ENCODE results near the gene S100A9. TPM values are rescaled to one million over a fixed set of nuclear protein-coding genes. Genes with fewer than 3 reads are reported as not detected.
"Not testable (repeated sequence)": the region's sequence is repeated elsewhere in the genome, so short reads cannot be mapped to it uniquely, and the experiment has no call there.

The S100A9 gene
- total RNA-seq, 1 experiment from 2014 or later: 126 TPM

DNA sequence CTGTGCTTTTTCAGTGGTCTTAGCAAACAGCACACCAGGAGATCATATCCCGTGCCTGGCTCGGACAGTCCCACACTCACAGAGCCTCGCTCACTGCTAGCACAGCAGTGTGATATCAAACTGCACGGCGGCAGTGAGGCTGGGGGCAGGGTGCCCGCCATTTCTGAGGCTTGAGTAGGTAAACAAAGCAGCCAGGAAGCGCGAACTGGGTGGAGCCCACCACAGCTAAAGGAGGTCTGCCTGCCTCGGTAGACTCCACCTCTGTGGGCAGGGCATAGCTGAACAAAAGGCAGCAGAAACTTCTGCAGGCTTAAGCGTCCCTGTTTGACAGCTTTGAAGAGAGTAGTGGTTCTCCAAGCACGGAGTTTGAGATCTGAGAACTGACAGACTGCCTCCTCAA, 49.6 kb downstream of the S100A9 start:
- BruUV-seq (replicated peaks); DNase-seq (ENCODE audit: unreplicated experiment); H3K36me3 Mint-ChIP-seq (ENCODE audit: insufficient read depth, unreplicated experiment); H3K27ac Mint-ChIP-seq (ENCODE audit: low read depth, unreplicated experiment); H3K4me1 Mint-ChIP-seq (ENCODE audit: insufficient read depth, unreplicated experiment); H3K9me3 Mint-ChIP-seq (ENCODE audit: unreplicated experiment); H3K4me3 Mint-ChIP-seq (ENCODE audit: unreplicated experiment); intact Hi-C loops (cut with micrococcal nuclease): not testable (repeated sequence)
- POLR2A ChIA-PET: interaction anchor here (1.3 to 1.4 kb wide), 2 partner anchors 12 to 50 kb away, joined by 3 to 4 read pairs; partner anchors contain the start of gene S100A9
- H3K27me3 Mint-ChIP-seq (ENCODE audit: insufficient read depth, unreplicated experiment): peaks cover 63% of the 10 kb centered on the region
- CTCF ChIA-PET: interaction anchor here (0.7 to 5.5 kb wide), 6 partner anchors 50 to 293 kb away, joined by 3 to 31 read pairs (median 7); no protein-coding TSS in a partner anchor

Other genes with a start within 250 kb of the S100A9 start
- not detected in 2 replicates for gene SPRR2F, start 244.3 kb upstream of the S100A9 start, total RNA-seq (2022)
- gene SPRR2G, start 207.0 kb upstream of the S100A9 start, total RNA-seq (2022): not detected in 2 replicates
- gene LELP1, start 154.4 kb upstream of the S100A9 start, total RNA-seq (2022): not detected in 2 replicates
- not detected in 2 replicates for gene PRR9, start 140.3 kb upstream of the S100A9 start, total RNA-seq (2022)
- gene LORICRIN, start 98.2 kb upstream of the S100A9 start, total RNA-seq (2022): not detected in 2 replicates
- not detected in 2 replicates for gene PGLYRP3, start 44.9 kb upstream of the S100A9 start, total RNA-seq (2022)
- gene PGLYRP4, start 9.0 kb upstream of the S100A9 start, total RNA-seq (2022): not detected in 2 replicates
- not detected in 2 replicates for gene S100A12, start 17.8 kb downstream of the S100A9 start, total RNA-seq (2022)
- gene S100A8, start 33.2 kb downstream of the S100A9 start, total RNA-seq (2022): 46.9 and 80.4 TPM in 2 replicates
- not detected in 2 replicates for gene S100A7A, start 58.7 kb downstream of the S100A9 start, total RNA-seq (2022)
- gene S100A7, start 102.8 kb downstream of the S100A9 start, total RNA-seq (2022): not detected in 2 replicates
- 2,571 and 2,904 TPM in 2 replicates for gene S100A6, start 178.1 kb downstream of the S100A9 start, total RNA-seq (2022)
- gene S100A5, start 183.1 kb downstream of the S100A9 start, total RNA-seq (2022): not detected in 2 replicates
- gene S100A4, start 188.0 kb downstream of the S100A9 start, total RNA-seq (2022): 27.2 and 60.7 TPM in 2 replicates
- gene S100A3, start 191.4 kb downstream of the S100A9 start, total RNA-seq (2022): 85.7 and 90.0 TPM in 2 replicates
- gene S100A2, start 208.0 kb downstream of the S100A9 start, total RNA-seq (2022): 5,064 and 5,163 TPM in 2 replicates

Data from MCF 10A (cell line).